HepG2 (cell line): ENCODE data around the gene TEX14. TPM values are rescaled to one million over a fixed set of nuclear protein-coding genes. Genes with fewer than 3 reads are reported as not detected.

Experiments
- BCL3 ChIP-seq: sonication (generic); formaldehyde crosslinking; IDR thresholded peaks from 2 replicates; pipeline ENCODE4 v1.5.1; 2020; ENCODE audit warnings: mild to moderate bottlenecking, missing genetic modification reagents, moderate library complexity
- DZIP1 ChIP-seq: sonication (generic); formaldehyde crosslinking; IDR thresholded peaks from 2 replicates; pipeline ENCODE4 v1.5.0; 2020; ENCODE audit warnings: mild to moderate bottlenecking, missing genetic modification reagents
- EZH2 ChIP-seq: conservative IDR thresholded peaks from 2 replicates; pipeline ENCODE4 v1.6.1; 2012; ENCODE audit warnings: mild to moderate bottlenecking, low read depth, low read length, moderate library complexity
- FOSL1 ChIP-seq: sonication (generic); formaldehyde crosslinking; IDR thresholded peaks from 2 replicates; pipeline ENCODE4 v1.9.0; 2021; ENCODE audit warnings: missing genetic modification reagents, borderline replicate concordance
- HHEX ChIP-seq: IDR thresholded peaks from 2 replicates; pipeline ENCODE4 v1.6.1; 2016; ENCODE audit warnings: control low read depth
- KLF12 ChIP-seq: sonication (generic); formaldehyde crosslinking; IDR thresholded peaks from 2 replicates; pipeline ENCODE4 v1.4.0; 2020; ENCODE audit warnings: missing genetic modification reagents, borderline replicate concordance
- MLLT10 ChIP-seq: sonication (generic); formaldehyde crosslinking; IDR thresholded peaks from 2 replicates; pipeline ENCODE4 v1.4.0; 2020; ENCODE audit warnings: missing genetic modification reagents
- SNAPC2 ChIP-seq: sonication (generic); formaldehyde crosslinking; IDR thresholded peaks from 2 replicates; pipeline ENCODE4 v1.8.1; 2022; ENCODE audit warnings: mild to moderate bottlenecking, missing genetic modification reagents
- ZNF34 ChIP-seq: sonication (generic); formaldehyde crosslinking; IDR thresholded peaks from 2 replicates; pipeline ENCODE4 v1.4.0; 2020; ENCODE audit warnings: mild to moderate bottlenecking, missing genetic modification reagents, borderline replicate concordance
- ZNF44 ChIP-seq: sonication (generic); formaldehyde crosslinking; IDR thresholded peaks from 2 replicates; pipeline ENCODE4 v1.5.1; 2020; ENCODE audit warnings: mild to moderate bottlenecking, missing genetic modification reagents
- ZNF772 ChIP-seq: sonication (generic); formaldehyde crosslinking; IDR thresholded peaks from 2 replicates; pipeline ENCODE4 v1.5.0; 2020; ENCODE audit warnings: mild to moderate bottlenecking, missing genetic modification reagents
- polyA plus RNA-seq, 8 experiments: library from polyadenylated mRNA; depleted of rRNA in 3 of 8; stranded (reverse) in 7 of 8; unstranded in 1 of 8; fragments of >200 nt; fragmentation: Illumina TruSeq in 4 of 8; extraction: Trizol in 4 of 8; gene quantifications; 2 replicates each; pipeline versions ENCODE4 v1.2.1 to v1.2.3, GENCODE V29; 2011 to 2016; ENCODE audit warnings: low read depth in 4 of 8, missing spikeins in 1 of 8, mixed read lengths in 1 of 8; ENCODE audit not compliant: insufficient read depth in 1 of 8
- total RNA-seq, 5 experiments: library from RNA; depleted of rRNA; stranded (reverse); fragments of >200 nt; fragmentation: Illumina TruSeq; extraction: Trizol; gene quantifications; 2 replicates each; pipeline ENCODE4 v1.2.3, GENCODE V29; 2016; ENCODE audit warnings: low read depth in 1 of 5
- TF ChIP-seq, protein P1 (sequence below): sonication (generic); formaldehyde crosslinking; IDR thresholded peaks from 2 replicates; pipeline ENCODE4 v1.4.0; 2020; ENCODE audit warnings: missing genetic modification reagents, mild to moderate bottlenecking, borderline replicate concordance
- TF ChIP-seq, protein P2 (sequence below): sonication (generic); formaldehyde crosslinking; IDR thresholded peaks from 2 replicates; pipeline ENCODE4 v1.4.0; 2020; ENCODE audit warnings: missing genetic modification reagents, borderline replicate concordance
- TF ChIP-seq, protein P3 (sequence below): sonication (generic); formaldehyde crosslinking; IDR thresholded peaks from 2 replicates; pipeline ENCODE4 v1.5.0; 2020; ENCODE audit warnings: missing genetic modification reagents
- TF ChIP-seq, protein P4 (sequence below): sonication (generic); formaldehyde crosslinking; IDR thresholded peaks from 2 replicates; pipeline ENCODE4 v1.5.0; 2020; ENCODE audit warnings: mild to moderate bottlenecking, missing genetic modification reagents, moderate library complexity

The TEX14 gene
- total and polyA plus RNA-seq, 2 of the 13 experiments (the other 11 are each of a cell fraction or from before 2014, with no cell fraction given) = 0.04 to 0.07 TPM

DNA sequence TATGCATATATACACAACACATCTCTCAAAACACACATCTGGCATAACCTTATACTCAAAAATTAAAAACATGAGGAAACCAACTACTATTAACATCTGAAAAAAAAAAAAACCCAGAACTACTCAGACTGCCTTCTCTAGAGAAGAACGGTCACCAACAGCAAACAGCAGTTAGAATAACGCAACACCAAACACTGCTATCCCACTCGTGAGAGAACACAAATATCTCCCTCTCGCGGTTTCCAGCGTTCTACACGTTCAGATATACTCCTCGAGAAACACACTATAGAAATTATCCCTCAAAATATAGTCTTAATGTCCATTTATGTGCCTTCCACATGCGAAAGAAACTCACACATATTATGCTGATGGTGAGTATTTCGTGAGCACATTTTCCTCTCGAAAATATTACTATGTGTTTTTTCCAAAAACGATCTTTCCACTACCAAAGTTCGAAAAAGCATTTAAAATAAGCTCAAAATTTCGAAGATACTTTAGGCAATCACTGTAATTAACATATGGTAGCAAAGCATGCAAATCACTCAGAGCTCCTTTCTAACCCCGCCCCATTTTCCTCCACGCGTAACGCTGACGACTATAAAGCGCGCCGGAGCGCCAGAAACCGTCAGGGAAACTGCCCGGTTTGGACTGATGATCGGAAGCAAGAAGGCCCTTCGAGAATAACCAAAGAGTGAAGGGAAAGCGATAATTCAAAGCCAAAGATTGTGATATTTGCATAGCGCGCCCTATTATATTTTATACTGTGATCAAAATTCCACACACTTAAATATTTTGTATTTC, 60.1 kb downstream of the TEX14 start (continued):
- TF ChIP-seq, protein P1, sequence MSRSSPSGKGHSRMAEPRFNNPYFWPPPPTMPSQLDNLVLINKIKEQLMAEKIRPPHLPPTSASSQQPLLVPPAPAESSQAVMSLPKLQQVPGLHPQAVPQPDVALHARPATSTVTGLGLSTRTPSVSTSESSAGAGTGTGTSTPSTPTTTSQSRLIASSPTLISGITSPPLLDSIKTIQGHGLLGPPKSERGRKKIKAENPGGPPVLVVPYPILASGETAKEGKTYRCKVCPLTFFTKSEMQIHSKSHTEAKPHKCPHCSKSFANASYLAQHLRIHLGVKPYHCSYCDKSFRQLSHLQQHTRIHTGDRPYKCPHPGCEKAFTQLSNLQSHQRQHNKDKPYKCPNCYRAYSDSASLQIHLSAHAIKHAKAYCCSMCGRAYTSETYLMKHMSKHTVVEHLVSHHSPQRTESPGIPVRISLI = peak; percentile 95
- TF ChIP-seq BCL3 = peak; percentile 75; the same call in 1 of the 2 replicates
- peak; percentile 74 for TF ChIP-seq ZNF772
- TF ChIP-seq ZNF34 (CRISPR knock-in tag) = peak; percentile 74; the same call in 1 of the 2 replicates
- TF ChIP-seq, protein P2, sequence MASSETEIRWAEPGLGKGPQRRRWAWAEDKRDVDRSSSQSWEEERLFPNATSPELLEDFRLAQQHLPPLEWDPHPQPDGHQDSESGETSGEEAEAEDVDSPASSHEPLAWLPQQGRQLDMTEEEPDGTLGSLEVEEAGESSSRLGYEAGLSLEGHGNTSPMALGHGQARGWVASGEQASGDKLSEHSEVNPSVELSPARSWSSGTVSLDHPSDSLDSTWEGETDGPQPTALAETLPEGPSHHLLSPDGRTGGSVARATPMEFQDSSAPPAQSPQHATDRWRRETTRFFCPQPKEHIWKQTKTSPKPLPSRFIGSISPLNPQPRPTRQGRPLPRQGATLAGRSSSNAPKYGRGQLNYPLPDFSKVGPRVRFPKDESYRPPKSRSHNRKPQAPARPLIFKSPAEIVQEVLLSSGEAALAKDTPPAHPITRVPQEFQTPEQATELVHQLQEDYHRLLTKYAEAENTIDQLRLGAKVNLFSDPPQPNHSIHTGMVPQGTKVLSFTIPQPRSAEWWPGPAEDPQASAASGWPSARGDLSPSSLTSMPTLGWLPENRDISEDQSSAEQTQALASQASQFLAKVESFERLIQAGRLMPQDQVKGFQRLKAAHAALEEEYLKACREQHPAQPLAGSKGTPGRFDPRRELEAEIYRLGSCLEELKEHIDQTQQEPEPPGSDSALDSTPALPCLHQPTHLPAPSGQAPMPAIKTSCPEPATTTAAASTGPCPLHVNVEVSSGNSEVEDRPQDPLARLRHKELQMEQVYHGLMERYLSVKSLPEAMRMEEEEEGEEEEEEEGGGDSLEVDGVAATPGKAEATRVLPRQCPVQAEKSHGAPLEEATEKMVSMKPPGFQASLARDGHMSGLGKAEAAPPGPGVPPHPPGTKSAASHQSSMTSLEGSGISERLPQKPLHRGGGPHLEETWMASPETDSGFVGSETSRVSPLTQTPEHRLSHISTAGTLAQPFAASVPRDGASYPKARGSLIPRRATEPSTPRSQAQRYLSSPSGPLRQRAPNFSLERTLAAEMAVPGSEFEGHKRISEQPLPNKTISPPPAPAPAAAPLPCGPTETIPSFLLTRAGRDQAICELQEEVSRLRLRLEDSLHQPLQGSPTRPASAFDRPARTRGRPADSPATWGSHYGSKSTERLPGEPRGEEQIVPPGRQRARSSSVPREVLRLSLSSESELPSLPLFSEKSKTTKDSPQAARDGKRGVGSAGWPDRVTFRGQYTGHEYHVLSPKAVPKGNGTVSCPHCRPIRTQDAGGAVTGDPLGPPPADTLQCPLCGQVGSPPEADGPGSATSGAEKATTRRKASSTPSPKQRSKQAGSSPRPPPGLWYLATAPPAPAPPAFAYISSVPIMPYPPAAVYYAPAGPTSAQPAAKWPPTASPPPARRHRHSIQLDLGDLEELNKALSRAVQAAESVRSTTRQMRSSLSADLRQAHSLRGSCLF (CRISPR knock-in tag) = peak; percentile 67; the same call in 1 of the 2 replicates
- TF ChIP-seq FOSL1 (CRISPR knock-in tag) = peak; percentile 10; the same call in 1 of the 2 replicates
- TF ChIP-seq, protein P3, sequence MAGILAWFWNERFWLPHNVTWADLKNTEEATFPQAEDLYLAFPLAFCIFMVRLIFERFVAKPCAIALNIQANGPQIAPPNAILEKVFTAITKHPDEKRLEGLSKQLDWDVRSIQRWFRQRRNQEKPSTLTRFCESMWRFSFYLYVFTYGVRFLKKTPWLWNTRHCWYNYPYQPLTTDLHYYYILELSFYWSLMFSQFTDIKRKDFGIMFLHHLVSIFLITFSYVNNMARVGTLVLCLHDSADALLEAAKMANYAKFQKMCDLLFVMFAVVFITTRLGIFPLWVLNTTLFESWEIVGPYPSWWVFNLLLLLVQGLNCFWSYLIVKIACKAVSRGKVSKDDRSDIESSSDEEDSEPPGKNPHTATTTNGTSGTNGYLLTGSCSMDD (CRISPR knock-in tag) = no peak
- no peak for TF ChIP-seq MLLT10
- TF ChIP-seq SNAPC2 (CRISPR knock-in tag) = peak; percentile 100
- TF ChIP-seq KLF12 (CRISPR knock-in tag) = 0 out of 2 replicates have a peak, but pooled peaks have one; percentile 73
- no peak for TF ChIP-seq ZNF44 (CRISPR knock-in tag)
- TF ChIP-seq DZIP1 (CRISPR knock-in tag) = no peak
- TF ChIP-seq HHEX = no peak
- no peak for TF ChIP-seq EZH2
- TF ChIP-seq, protein P4, sequence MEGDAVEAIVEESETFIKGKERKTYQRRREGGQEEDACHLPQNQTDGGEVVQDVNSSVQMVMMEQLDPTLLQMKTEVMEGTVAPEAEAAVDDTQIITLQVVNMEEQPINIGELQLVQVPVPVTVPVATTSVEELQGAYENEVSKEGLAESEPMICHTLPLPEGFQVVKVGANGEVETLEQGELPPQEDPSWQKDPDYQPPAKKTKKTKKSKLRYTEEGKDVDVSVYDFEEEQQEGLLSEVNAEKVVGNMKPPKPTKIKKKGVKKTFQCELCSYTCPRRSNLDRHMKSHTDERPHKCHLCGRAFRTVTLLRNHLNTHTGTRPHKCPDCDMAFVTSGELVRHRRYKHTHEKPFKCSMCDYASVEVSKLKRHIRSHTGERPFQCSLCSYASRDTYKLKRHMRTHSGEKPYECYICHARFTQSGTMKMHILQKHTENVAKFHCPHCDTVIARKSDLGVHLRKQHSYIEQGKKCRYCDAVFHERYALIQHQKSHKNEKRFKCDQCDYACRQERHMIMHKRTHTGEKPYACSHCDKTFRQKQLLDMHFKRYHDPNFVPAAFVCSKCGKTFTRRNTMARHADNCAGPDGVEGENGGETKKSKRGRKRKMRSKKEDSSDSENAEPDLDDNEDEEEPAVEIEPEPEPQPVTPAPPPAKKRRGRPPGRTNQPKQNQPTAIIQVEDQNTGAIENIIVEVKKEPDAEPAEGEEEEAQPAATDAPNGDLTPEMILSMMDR (CRISPR knock-in tag) = peak; percentile 56
